Measurements from ENCODE around the gene PLEKHA7.
A peak's percentile ranks its signal among the peaks of the same experiment; 100 is the strongest.

PLEKHA7 gene

DNA sequence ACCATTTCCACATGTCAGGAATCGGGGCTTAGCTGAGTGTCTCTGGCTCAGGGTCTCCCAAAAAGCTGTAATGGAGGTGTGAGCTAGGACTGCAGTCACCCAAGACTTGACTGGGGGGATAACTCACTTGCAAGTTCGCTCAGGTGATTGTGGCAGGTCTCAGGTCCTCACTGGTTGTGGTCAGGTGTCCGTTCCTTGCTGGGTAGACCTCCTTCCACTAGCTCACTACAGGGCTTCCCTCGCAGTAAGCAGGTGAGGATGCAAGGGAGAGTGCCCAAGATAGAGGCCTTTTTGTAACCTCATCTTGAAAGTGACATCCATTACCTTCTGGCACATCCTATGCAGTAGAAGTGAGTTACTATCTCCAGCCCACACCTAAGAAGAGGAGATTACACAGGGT lies 246.3 kb downstream of the PLEKHA7 start:
- no peak for DNase-seq

DNA sequence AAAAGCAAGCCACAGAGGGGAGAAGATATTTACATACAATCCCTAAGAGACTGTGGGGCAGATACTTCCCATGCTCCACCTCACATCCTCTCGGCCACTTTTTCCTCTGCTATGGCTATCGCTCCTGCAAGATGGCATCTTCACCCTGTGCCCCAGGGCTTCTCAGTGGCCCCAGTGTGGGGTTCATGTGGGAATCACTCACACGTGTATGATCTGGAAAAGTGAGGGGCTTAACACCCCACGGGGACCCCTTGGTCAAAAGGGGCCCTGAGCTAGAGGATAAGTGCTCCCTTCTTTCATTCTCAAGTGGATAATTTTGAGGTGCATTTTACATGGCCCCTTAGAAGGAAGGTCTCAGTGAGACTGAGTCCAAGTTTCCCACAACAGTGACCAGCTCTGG lies 247.1 kb downstream of the PLEKHA7 start:
- DNase-seq, result no peak

DNA sequence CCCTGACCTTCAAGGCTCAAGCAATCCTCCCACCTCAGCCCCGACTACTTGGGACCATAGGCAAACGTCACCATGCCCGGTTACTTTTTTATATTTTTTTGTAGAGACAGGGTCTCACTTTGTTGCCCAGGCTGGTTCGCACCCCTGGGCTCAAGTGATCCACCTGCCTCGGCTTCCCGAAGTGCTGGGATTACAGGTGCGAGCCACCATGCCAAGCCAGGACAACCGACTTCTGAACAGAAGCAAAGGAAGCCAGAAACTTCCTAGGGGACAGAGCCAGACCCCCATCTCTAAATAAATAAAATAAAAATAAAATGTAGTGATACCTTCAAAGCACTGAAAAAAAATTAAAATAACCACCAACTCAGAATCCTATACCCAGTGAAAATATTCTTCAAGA lies 249.3 kb downstream of the PLEKHA7 start:
- DNase-seq, result no peak

DNA sequence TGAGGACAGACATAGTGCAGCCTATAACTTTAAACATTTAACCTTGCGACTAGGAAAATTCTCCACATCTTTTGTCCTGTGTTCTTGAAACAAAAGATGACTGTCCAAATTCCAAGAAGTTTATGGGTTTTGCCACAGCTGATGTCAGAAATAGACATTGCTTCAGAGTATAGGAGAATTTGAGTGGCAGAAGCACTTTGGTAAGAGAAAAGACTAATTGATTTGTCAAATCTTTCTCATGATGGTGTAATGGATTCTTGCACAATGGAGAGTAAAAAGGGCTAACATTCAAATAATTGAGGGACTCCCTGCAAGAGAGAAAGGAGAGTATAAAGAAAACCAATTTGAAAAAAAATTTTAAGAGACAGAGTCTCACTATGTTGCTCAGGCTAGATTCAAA lies 250.5 kb downstream of the PLEKHA7 start:
- no peak for DNase-seq

DNA sequence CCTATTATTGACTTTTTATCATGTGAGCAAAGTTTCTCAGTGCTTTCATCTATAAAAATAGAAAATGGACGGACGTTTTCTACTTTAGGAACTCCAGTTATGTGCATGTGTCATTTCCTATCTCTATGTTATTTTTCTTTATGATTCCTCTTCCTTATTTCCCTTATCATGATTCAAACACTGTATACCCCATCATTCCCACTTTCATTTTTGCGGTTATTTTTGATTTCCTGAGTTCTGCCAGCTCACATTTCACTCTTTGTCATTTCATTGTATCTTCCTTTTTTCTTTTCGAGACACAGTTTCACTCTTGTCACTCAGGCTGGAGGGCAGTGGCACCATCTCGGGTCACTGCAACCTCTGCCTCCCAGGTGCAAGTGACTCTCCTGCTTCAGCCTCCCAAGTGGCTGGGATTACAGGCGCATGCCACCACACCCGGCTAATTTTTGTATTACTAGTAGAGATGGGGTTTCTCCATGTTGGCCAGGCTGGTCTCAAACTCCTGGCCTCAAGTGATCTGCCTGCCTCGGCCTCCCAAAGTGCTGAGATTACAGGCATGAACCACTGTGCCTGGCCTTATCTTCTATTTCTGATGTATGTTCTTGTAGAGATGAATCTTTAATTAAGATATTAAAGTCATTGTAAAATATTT lies 254.2 kb downstream of the PLEKHA7 start:
- no peak for DNase-seq

DNA sequence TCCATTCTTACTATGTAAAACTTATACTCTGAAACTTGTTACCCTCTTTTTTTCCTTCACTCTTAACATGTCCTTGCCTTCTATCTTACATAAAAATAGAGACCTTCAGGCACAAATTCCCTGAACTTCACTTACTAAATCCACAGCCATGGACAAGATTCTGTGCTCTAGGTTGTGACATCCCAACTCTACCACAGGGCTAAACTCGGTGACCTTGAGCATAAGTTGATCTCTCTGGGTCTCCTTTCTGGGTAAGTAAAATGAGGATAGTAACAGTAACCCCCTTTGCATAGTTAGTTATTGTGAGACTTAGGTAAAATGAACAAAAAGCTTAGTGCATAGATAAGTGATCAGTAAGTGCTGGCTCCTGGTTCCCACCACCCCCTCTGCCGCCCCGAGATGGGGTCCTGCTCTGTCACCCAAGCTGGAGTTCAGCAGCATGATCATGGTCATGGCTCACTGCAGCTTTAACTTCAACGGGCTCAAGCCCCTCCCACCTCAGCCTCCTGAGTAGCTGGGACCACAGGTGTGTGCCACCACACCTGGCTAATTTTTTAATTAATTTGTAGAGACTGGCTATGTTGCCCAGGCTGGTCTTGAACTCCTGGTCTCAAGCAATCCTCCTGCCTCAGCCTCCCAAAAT lies 255.7 kb downstream of the PLEKHA7 start:
- DNase-seq, result no peak

DNA sequence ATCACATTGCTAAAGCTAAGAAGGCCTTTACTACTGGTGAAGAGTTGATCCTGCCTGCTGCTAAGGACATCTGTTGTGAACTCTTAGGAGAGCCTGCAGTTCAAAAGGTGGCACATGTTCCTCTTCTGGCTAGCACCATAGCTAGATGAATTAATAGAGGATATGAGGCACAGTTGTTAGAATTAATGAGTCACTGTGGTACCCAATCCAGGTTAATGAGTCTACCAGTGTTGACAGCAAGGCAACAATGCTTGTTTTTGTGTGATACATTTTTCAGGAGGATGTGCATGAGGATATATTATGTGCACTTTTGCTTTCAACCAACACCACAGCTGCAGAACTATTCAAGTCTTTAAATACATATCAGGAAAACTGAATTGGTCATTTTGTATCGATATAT lies 263.8 kb downstream of the PLEKHA7 start:
- DNase-seq, result no peak

DNA sequence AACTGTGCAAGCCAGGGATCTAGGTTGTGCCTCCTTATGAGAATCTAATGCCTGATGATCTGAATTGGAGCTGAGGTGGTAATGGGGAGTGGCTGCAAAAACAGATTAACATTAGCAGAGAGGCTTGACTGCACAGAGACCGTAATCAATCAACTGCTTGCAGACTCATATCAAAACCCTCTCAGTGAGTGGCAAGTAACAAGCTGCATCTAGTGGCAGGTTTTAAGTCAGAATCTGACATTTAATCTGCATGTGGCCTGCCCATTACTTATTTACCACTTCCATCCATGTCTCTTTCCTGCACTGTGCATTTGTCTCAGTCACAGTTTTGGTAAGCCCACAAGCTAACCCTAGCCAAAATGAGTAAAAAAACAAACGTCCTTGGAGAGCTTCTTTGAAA lies 264.5 kb downstream of the PLEKHA7 start:
- no peak for DNase-seq

DNA sequence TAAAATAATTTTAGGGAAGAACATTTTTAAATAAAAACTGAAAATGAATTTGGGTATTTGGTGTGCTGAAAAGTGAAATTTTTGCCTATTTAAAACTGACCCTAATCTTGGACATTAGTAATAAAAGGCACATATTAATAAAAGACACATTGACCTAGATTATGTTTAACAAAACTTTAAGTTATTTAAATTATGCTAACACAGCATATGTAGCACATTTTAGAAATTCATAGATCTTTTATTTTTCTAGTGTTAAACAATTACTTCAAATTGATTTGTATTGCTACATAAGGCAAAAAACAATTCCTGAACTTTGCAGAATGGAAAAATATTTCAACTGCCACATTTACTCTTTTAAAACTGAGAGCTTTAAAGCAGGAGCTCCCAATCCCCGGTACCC lies 265.1 kb downstream of the PLEKHA7 start:
- no peak for DNase-seq

DNA sequence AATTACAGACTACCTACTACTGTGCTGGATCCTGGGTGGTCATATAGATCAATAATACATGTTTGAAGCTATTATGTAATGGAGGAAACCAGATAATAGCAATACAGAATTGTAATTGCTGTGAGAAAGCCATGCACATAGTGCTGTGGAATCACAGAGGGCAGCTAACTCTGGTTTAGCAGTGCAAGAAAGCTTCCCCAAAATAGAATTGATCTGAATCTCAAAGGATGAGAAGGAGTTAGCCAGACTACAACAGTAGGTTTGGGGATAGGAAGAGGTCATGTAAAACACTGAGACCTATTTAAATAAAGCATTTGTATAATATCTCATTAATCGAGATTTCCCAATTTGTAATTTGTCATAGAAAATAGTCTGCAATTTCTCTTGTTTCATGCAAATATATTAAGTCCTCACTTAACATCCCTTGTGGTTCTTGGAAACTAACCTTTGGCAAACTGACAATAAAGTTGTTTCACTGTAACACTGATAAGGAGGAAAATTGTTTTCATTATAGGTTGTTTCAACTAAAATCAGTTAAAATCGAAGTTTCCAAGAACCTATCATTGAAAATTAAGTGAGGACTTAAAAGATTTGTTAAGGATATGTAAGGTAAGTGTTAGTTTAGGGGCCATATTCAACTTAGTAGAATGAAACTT lies 268.1 kb downstream of the PLEKHA7 start:
- no peak for DNase-seq

DNA sequence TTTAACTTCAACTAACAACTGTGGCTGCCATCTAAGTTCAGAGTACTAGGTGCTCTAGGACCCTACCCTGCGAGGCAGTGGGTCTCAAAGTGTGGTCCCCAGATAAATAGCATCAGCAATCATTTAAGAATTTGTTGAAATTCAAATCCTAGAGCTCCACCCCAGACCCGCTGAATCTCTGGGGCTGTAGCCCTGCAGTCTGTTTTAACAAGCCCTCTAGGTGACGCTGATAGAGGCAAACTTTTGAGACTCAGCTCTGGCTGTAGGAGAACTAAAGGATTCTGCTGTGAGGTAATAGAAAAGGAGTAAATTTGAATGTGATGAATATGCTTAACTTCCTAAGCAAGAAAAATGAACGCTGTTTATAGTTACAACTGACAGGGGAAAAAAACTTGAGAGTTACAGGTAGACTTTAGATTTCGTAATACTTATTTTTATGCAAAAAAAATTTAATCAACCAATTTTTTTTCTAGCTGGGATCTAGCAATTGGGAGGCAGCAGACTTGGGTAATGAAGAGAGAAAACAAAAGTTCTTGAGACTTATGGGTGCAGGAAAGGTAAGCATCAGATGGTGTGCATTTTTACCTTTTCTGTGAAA lies 270.0 kb downstream of the PLEKHA7 start:
- DNase-seq, result no peak

DNA sequence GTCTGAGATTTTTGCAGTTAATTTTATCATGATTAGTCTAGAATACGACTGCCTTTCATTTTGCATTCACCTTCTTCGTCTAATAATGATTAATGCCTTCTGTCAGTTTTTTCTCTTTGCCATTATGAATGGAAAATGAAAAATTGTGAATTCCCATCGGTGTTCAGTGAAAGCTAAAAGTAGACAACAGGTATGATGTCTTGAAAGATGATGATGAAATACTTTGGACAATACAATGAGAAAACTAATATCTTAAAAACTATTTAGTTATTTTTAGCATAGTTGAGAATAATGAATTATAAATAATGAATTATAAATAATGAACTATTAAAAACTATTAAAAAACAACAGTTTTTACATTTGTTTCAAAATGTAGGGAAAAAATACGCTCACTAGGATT lies 270.7 kb downstream of the PLEKHA7 start:
- DNase-seq, result no peak

DNA sequence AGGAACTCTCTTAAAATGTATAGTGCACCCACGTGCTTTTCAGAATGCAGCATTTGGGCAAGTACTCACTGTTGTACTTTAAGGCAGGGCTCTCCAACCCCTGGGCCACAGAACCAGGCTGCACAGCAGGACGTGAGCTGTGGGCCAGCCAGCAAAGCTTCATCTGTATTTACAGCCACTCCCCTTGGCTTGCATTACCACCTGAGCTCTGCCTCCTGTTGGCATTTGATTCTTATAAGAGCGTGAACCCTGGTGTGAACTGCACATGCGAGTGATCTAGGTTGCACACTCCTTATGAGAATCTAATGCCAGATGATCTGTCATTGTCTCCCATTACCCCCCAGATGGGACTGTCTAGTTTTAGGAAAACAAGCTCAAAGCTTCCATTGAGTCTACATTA lies 272.7 kb downstream of the PLEKHA7 start:
- DNase-seq, result no peak

DNA sequence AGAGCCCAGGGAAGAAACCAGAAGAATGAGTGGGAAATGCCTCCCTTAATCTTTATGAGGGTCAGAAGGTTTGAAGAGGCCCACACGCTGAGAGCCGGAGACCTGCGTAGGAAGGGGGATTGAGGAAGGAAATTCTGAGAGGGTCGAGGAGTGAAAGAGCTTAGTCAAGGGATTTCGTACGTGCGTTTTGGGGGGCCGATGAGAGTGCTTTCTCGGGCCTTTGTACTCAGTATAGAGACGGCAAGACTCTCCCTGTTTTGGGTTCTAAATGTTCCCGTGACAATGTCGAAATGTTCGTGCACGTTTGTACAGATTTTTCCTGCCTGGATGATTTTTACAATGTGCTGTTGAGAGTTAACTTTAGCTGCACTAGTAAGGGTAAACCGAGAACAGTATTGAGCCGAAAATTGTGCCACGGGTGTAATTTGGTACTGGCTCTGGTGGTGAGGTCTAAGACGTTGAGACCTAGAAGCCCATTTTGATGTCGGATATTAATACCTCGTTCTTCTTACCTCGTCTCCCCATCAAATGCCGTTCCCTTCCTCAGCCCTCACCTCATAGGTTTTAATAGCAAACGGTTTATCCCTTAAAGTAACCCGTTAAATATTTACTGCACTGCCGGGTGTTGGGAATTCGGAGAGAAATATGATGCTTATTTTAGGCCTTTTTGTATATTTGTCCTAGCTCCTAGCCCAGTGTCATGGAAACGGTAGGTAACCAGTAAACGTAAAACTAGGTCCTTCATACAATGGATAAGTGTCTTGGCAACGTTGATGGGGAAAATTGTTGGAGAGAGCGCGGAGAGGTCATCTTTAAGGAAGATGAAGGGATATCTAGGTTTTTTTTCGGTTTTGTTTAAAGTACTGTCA lies 275.0 kb downstream of the PLEKHA7 start:
- DNase-seq, result peak in 2 of 3 experiments; percentile 66 to 75

DNA sequence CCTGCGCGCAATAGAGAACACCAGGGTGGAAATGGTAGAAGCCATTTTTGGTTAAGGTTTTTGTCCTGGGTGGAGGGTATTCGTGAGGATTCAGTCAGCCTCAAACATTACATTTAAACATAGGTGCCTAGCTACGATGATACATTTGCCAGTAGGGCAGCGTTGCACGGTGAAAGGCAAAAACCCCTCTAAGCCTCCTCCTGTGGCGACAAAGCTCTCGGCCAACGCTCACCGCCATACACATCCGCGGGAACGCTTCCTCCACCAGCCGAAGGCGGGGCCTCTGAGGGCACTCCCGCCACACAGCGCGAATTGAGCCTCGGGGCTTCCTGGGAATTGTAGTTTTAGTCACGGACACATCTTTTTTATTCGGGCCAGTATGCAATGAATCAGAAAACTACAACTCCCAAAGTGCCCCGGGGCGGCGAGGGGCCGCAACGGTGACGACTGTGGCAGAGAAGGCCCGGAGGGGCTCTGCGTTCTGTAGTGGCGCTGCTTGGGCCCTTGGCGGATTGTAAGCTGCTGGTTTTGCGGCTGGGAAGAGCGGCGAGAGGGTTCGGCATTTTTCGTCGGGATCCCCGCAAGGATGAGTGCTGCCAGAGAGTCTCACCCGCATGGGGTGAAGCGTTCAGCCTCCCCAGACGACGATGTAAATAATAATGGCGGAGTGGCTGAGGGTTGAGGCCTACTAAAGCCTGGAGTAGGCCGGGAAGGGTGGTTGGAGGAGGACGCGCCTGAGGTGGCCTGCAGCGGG lies 275.8 kb downstream of the PLEKHA7 start, which contains the start of gene C11orf58:
TSS of gene C11orf58 (plus strand) at position 455 of the 754 bp plus-strand sequence. CDS start at position 587, 132 bp downstream.
- peak; percentile 99 for DNase-seq

DNA sequence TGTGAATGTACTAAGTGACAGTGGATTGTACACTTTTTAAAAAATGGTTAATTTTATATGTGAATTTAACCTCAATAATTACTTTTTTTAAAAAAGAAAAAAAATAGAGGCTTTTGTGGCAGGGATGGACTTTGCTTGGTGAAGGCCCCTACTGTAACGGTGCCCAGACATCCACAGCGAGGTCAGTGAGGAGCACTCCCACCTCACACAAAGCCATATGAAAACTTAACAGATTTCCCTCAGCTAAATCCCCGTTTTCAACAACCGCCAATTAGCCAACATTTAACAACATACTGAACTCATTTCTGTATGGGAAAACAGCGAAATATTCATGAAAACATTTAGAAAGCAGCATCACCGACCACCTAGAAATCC lies 276.4 kb downstream of the PLEKHA7 start:
- peak in 1 of 3 experiments; percentile 66 for DNase-seq
